Measurements from ENCODE around the gene FAM135A. TPM values are rescaled to one million over a fixed set of nuclear protein-coding genes. Genes with fewer than 3 reads are reported as not detected.

The FAM135A gene
- total and polyA plus RNA-seq, 2 of the 8 experiments (the other 6 are each of a cell fraction or from before 2014, with no cell fraction given) = 17.4 to 35.7 TPM

GRCh38 chr6:70506321-70506720 is 93.0 kb downstream of the FAM135A start (continued):
- TF ChIP-seq CHD7 (IDR thresholded peaks at IDR 0.05; ENCODE audit: insufficient replicate concordance, low read length) (no peak), CHD1 (IDR thresholded peaks at IDR 0.05; ENCODE audit: low read depth, low read length) (no peak), BCL11A (IDR thresholded peaks at IDR 0.05; ENCODE audit: low read depth in 2 of 2, low read length in 2 of 2) (no peak), POU5F1 (IDR thresholded peaks at IDR 0.05; ENCODE audit: low read depth, low read length) (no peak), KDM5A (IDR thresholded peaks at IDR 0.05; ENCODE audit: low read length) (no peak), TAF1 (IDR thresholded peaks at IDR 0.05; ENCODE audit: low read depth, low read length) (no peak)

Data from H1 (cell line).